ENCODE measurements around the gene NFATC2. TPM values are rescaled to one million over a fixed set of nuclear protein-coding genes. Genes with fewer than 3 reads are reported as not detected.
"Not testable (repeated sequence)": the region's sequence is repeated elsewhere in the genome, so short reads cannot be mapped to it uniquely, and the experiment has no call there.

The NFATC2 gene
- total RNA-seq, 1 experiment from 2014 or later: 0.34 TPM

GRCh38 chr20:51356871-51357270 is 185.6 kb downstream of the NFATC2 start:
- DNase-seq (ENCODE audit: low read depth): no peak
- in situ Hi-C loops (cut with HindIII; ENCODE audit: low pct_unique_long_range_greater_than_20kb, low sequenced_read_pairs): no loop called here

GRCh38 chr20:51354769-51355319 is 187.7 kb downstream of the NFATC2 start:
- peak; percentile 95 for DNase-seq (ENCODE audit: low read depth)
- in situ Hi-C loops (cut with HindIII; ENCODE audit: low pct_unique_long_range_greater_than_20kb, low sequenced_read_pairs): no loop called here

GRCh38 chr20:51354191-51354768 is 188.2 kb downstream of the NFATC2 start:
- DNase-seq (ENCODE audit: low read depth): peak; percentile 96
- in situ Hi-C loops (cut with HindIII; ENCODE audit: low pct_unique_long_range_greater_than_20kb, low sequenced_read_pairs): no loop called here

GRCh38 chr20:51353491-51353890 is 189.0 kb downstream of the NFATC2 start:
- DNase-seq (ENCODE audit: low read depth): no peak
- in situ Hi-C loops (cut with HindIII; ENCODE audit: low pct_unique_long_range_greater_than_20kb, low sequenced_read_pairs): no loop called here

GRCh38 chr20:51352791-51353190 is 189.7 kb downstream of the NFATC2 start:
- in situ Hi-C loops (cut with HindIII; ENCODE audit: low pct_unique_long_range_greater_than_20kb, low sequenced_read_pairs): no loop called here
- DNase-seq (ENCODE audit: low read depth): no peak

- peak; percentile 49 for DNase-seq (ENCODE audit: low read depth)
- in situ Hi-C loops (cut with HindIII; ENCODE audit: low pct_unique_long_range_greater_than_20kb, low sequenced_read_pairs): no loop called here
Measured at GRCh38 chr20:51350941-51351631, 191.4 kb downstream of the NFATC2 start.

GRCh38 chr20:51348876-51349275 is 193.6 kb downstream of the NFATC2 start:
- no peak for DNase-seq (ENCODE audit: low read depth)
- in situ Hi-C loops (cut with HindIII; ENCODE audit: low pct_unique_long_range_greater_than_20kb, low sequenced_read_pairs): no loop called here

- in situ Hi-C loops (cut with HindIII; ENCODE audit: low pct_unique_long_range_greater_than_20kb, low sequenced_read_pairs): no loop called here
- no peak for DNase-seq (ENCODE audit: low read depth)
Measured at GRCh38 chr20:51347831-51348230, 194.7 kb downstream of the NFATC2 start.

- DNase-seq (ENCODE audit: low read depth): no peak
- in situ Hi-C loops (cut with HindIII; ENCODE audit: low pct_unique_long_range_greater_than_20kb, low sequenced_read_pairs): no loop called here
Measured at GRCh38 chr20:51346686-51347485, 195.6 kb downstream of the NFATC2 start.

- in situ Hi-C loops (cut with HindIII; ENCODE audit: low pct_unique_long_range_greater_than_20kb, low sequenced_read_pairs): no loop called here
- no peak for DNase-seq (ENCODE audit: low read depth)
Measured at GRCh38 chr20:51345601-51346101, 196.9 kb downstream of the NFATC2 start.

GRCh38 chr20:51343802-51344201 is 198.7 kb downstream of the NFATC2 start:
- in situ Hi-C loops (cut with HindIII; ENCODE audit: low pct_unique_long_range_greater_than_20kb, low sequenced_read_pairs); DNase-seq (ENCODE audit: low read depth): not testable (repeated sequence)

- in situ Hi-C loops (cut with HindIII; ENCODE audit: low pct_unique_long_range_greater_than_20kb, low sequenced_read_pairs): no loop called here
- DNase-seq (ENCODE audit: low read depth): no peak
Measured at GRCh38 chr20:51342510-51343236, 199.8 kb downstream of the NFATC2 start.

GRCh38 chr20:51341581-51341980 is 200.9 kb downstream of the NFATC2 start:
- no peak for DNase-seq (ENCODE audit: low read depth)
- in situ Hi-C loops (cut with HindIII; ENCODE audit: low pct_unique_long_range_greater_than_20kb, low sequenced_read_pairs): no loop called here

GRCh38 chr20:51340451-51340840 is 202.1 kb downstream of the NFATC2 start:
- in situ Hi-C loops (cut with HindIII; ENCODE audit: low pct_unique_long_range_greater_than_20kb, low sequenced_read_pairs): no loop called here
- no peak for DNase-seq (ENCODE audit: low read depth)

GRCh38 chr20:51339721-51340450 is 202.6 kb downstream of the NFATC2 start:
- in situ Hi-C loops (cut with HindIII; ENCODE audit: low pct_unique_long_range_greater_than_20kb, low sequenced_read_pairs): no loop called here
- DNase-seq (ENCODE audit: low read depth): no peak

- in situ Hi-C loops (cut with HindIII; ENCODE audit: low pct_unique_long_range_greater_than_20kb, low sequenced_read_pairs): no loop called here
- DNase-seq (ENCODE audit: low read depth): no peak
Measured at GRCh38 chr20:51338692-51339440, 203.7 kb downstream of the NFATC2 start.
